ENCODE results near the gene TMEM86A.
"Not testable (repeated sequence)": the region's sequence is repeated elsewhere in the genome, so short reads cannot be mapped to it uniquely, and the experiment has no call there.

The TMEM86A gene, protein sequence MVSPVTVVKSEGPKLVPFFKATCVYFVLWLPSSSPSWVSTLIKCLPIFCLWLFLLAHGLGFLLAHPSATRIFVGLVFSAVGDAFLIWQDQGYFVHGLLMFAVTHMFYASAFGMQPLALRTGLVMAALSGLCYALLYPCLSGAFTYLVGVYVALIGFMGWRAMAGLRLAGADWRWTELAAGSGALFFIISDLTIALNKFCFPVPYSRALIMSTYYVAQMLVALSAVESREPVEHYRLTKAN

DNA sequence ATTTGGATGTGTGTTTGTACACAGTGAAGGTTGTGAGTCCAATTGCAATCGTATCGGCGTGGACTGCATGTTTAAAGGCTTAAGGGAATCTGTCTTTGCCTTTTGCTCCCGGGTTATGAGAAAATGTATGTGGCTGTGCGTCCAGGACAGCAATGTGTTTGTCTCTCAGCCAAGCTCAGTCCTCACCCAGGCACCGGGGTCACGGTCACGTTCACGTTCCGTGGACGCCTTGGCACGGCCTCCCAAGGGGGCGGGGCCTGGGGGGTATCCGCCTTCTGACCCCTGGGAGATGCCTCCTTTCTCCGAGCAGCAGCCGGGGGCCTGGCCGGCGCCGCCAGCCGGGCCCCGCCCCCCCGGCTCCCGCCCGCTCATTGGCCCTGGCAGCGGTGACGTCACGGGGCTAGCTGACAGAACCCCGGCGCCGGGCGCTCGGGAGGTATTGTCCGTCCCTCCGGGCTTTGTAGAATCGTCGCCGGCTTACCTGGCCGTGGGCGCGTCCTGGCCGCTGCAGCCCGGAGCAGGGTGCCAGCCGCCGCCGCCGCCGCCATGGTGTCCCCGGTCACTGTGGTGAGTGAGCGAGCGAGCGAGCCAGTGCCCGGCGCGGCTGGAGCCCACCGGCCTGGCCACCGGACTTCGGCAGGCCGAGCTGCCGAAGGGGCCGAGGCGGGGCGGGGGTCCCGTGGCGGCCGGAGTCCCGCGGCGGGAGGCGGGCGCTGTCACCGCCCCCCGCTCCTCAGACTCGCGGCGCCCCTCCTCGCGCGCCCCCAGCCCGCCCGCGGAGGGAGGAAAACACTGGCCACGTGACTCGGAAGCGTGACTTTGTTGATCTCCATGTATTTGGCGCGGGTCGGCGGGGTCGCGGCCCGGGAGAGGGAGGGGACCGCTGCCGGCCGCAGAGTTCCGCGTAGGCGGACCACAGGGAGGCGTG is at the start of gene TMEM86A:
Gene TMEM86A (plus strand): TSS at position 439 of the 928 bp plus-strand sequence. CDS start 108 bp downstream, at position 547.
- DNase-seq: peak; percentile 77

DNA sequence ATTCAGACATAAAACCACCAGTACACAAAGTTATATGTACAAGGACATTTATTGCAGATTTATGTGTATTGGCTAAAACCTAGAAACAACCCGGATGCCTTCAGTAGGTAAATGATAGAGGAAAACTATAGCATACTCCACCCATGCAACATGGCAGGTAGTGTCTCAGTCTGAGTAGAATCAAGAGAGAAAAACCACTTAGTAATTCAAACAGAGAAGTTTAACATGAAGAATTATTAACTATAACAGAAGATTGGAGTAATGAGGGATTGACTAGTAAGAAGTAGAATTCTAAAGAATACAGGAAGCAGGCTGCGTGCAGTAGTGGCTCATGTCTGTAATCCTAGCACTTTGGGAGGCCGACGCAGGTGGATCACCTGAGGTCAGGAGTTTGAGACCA is 48.2 kb upstream of the TMEM86A start:
- DNase-seq: no peak

DNA sequence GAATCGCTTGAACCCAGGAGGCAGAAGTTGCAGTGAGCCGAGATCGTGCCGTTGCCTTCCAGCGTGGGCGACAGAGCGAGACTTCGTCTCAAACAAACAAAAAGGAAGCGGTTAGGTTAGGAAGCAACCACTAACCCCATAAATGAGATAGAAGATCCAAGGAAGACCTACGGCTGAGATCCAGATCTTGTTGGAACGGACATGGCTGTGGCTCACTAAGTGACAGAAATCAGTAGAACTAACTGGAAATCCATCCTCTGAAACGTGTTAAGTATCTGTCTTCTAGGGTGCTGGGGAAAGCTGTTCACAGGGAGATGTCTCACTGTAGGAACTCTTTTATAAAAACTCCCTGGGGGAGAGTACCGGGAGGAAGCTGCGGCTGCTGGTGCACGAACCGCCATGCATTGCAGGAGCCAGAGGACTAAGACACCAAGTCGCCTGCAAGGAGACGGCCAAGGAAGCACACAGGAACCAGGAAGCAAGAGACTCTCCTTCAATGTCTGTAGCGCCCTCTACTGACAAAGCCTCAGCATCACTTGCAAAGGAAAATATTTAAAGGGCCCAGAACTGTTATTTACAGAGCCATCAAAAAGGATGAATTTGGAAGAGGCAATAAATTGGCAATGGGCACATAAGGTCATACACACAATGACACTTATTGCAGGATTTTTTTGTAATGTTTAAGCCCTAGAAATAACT is 47.6 kb upstream of the TMEM86A start:
- DNase-seq: no peak

DNA sequence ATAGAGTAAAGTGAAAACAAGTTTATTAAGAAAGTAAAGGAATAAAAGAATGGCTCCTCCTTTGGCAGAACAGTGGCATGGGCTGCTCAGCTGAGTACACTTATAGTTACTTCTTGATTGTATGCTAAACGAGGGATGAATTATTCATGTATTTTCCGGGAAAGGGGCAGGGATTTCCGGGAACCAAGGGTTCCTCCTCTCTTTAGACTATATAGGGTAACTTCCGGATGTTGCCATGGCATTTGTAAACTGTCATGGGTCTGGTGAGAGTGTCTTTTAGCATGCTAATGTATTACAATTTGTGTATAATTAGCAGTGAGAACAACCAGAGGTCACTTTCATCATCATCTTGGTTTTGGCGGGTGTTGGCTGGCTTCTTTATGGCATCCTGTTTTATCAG is 40.9 kb upstream of the TMEM86A start:
- no peak for DNase-seq

DNA sequence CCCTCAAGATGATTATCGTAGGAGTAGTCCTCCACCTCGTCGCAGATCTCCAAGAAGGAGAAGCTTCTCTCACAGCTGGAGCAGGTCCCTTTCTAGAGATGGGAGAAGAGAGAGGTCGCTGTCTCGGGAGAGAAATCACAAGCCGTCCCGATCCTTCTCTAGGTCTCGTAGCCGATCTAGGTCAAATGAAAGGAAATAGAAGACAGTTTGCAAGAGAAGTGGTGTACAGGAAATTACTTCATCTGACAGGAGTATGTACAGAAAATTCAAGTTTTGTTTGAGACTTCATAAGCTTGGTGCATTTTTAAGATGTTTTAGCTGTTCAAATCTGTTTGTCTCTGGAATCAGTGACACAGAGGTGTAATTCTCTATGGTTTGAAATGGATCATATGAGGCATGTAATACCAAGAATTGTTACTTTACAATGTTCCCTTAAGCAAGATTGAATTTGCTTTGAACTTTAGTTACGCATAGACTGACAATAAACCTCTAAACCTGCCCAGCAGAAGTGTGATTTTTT is 33.2 kb upstream of the TMEM86A start:
- not testable (repeated sequence) for DNase-seq

DNA sequence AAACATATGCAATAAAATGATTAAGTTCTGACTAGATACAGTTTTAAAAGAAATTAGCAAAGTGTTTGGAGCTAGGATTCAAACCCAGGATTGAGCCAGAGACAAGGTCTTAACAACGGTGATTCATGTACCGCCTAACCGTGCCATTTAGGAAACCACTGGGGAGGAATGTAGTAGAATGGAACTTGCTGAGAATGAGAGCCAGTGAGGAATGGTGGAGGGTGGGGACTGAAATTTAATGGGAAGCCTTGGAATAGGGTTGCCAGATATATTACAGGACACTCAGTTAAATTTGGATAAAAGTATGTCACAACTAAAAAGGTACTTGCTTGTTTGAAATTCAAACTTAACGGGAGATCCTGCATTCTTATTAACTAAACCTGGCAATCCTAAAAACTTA is 30.4 kb upstream of the TMEM86A start:
- no peak for DNase-seq

DNA sequence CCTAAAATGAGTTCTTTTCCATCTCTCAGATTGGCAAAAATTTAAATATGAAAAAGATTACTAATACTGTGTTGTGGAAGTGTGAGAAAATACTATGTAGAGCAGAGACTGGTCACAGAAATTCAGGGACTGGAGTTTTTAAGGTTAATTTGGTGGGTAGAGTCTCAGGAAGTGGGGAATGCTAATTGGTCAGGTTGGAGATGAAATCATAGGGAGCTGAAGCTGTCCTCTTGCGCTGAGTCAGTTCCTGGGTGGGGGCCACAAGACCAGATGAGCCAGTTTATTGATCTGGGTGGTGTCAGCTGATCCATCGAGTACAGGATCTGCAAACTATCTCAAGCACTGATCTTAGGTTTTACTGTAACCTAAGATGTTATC is 29.4 kb upstream of the TMEM86A start:
- DNase-seq: no peak

DNA sequence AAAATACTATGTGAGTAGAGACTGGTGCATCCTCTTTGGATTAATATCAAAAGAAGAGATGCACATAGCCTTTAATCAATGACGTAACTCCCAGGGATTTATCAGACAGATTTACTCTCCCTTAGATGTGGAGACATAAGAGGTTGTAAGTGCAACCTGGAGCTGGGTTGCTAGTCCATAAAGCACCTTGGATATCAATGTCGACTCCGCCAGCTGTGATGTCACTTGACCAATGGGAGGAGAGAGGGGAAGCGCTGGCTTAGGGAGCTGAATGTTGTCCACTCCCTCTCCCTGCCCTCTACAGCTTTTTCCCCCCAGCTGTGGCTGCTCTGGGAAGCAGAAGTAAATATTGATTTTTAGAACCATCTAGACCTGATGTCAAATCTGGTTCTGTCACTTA is 28.9 kb upstream of the TMEM86A start:
- no peak for DNase-seq

DNA sequence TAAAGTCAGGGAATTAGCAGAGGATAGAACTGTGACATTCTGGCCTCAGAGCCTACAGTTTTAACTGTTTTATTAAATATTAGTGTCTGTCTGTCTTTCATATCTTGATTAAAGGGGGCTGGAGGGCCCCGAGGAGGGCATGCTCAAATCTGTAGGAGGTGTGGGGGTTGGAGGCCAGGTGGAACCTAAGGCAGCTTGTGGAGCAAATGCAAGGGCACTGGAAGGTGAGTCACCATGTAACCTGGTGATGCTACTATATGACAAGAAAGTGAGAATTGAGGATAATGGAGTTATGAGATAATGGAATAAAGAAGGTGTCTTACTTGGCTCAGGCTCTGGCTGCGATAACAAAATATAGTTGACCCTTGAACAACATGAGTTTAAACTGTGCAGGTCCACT is 27.3 kb upstream of the TMEM86A start:
- DNase-seq: no peak

DNA sequence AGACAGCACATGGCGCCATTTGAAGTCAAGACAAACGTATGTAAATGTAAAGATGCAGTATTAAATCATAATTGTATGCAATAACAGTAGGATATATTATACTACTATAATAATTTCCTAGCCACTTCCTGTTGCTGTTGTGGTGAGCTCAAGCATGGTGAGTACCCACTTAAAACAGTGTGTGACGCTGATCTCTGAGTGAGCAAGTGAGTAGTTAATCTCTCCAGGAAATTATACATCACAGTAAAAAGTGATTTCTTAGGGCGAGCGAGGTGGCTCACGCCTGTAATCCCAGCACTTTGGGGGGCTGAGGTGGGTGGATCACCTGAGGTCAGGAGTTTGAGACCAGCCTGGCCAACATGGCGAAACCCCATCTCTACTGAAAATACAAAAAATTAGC is 26.4 kb upstream of the TMEM86A start:
- DNase-seq: not testable (repeated sequence)

DNA sequence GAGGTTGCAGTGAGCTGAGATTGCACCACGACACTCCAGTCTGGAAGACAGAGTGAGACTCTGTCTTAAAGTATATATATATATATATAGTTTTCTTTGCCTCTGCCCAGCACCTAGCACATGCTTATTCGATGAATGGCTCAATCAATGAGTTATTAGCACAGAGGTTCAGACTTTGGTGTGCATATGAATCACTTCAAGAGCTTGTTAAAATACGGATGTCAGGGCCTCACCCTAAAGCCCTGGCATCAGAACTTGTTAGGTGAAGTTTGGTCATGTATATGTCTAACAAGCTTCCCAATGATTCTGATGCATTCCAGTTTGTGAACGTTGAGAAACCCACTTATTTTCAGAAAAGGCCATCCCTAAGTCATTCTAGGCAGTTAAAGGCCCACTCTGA is 21.8 kb upstream of the TMEM86A start:
- no peak for DNase-seq

DNA sequence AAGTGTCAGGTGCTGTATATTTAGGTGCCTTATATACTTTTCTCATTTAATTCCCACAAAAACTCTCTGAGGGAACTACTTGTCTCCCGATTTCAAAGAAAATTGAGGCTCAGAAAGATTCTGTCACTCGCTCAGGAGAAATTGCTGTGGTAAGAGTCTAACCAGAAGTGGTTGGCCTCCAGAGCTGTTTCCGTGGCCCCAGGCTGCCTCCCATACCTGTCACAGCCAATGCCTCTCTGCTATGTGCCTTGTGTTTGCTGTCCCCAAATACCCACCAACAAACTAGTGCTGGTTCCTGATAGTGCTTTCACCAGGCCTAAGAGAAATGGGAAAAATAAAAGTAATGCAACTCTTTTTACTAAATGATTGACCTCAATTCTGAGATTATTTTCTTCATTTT is 21.0 kb upstream of the TMEM86A start:
- DNase-seq: no peak

DNA sequence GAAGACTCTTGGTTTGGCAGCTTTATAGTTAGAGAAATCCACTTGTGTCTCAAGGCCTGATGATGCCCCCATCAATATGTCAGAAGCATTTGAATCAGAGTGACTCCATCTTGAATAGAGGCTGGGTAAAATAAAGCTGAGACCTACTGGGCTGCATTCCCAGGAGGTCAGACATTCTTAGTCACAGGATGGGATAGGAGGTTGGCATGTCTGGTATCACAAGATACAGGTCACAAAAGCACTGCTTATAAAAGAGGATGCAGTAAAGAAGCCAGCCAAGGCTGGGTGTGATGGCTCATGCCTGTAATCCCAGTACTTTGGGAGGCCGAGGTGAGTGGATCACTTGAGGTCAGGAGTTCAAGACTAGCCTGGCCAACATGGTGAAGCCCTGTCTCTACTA is 16.6 kb upstream of the TMEM86A start:
- not testable (repeated sequence) for DNase-seq

DNA sequence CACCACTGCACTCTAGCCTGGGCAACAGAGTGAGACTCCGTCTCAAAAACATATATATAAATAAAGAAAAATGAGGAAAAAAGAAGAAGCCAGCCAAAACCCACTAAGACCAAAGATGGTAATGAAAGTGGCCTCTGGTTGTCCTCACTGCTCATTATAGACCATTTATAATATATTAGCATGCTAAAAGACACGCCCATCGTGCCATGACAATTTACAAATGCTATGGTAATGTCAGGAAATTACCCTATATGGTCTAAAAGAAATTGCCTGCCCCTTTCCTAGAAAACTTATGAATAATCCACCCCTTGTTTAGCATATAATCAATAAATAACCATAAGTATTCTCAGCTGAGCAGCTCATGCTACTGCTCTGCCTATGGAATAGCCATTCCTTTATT is 16.1 kb upstream of the TMEM86A start:
- DNase-seq: no peak

DNA sequence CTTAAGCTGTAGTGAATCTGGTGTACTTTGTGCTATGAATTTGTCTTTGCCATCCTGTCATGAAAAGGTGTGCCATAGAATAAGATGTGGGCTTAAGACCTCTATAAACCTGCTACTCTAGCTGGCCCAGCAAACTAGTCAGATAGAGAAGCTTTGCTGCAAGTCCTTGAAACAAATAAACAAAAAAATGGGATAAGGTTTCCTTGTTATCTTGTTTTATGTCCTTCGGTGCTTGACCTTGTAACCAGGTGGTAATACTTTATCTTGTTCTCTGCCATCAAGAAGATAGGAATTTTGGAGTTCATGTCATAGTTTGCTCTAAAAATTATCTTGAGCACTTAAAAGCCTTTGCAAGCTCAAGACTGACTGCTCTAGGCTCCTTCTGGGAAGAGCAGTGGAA is 14.3 kb upstream of the TMEM86A start:
- DNase-seq: no peak

DNA sequence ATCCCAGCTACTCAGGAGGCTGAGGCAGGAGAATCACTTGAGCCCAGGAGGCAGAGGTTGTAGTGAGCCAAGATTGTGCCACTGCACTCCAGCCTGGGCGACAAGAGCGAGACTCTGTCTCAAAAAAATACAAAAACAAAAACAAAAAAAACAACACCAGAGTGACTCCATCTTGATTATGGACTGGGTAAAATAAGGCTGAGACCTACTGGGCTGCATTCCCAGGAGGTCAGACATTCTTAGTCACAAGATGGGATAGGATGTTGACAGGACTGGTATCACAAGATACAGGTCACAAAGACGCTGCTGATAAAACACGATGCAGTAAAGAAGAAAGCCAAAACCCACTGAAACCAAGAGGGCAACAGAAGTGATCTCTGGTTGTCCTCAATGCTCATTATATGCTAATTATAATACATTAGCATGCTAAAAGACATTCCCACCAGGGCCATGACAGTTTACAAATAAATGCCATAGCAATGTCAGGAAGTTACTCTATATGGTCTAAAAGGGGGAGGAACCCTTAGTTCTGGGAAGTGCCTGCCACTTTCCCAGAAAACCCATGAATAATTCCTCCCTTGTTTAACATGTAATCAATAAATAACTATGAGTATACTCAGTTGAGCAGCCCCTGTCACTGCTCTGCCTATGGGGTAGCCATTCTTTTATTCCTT is 7.0 kb upstream of the TMEM86A start:
- DNase-seq: not testable (repeated sequence)

DNA sequence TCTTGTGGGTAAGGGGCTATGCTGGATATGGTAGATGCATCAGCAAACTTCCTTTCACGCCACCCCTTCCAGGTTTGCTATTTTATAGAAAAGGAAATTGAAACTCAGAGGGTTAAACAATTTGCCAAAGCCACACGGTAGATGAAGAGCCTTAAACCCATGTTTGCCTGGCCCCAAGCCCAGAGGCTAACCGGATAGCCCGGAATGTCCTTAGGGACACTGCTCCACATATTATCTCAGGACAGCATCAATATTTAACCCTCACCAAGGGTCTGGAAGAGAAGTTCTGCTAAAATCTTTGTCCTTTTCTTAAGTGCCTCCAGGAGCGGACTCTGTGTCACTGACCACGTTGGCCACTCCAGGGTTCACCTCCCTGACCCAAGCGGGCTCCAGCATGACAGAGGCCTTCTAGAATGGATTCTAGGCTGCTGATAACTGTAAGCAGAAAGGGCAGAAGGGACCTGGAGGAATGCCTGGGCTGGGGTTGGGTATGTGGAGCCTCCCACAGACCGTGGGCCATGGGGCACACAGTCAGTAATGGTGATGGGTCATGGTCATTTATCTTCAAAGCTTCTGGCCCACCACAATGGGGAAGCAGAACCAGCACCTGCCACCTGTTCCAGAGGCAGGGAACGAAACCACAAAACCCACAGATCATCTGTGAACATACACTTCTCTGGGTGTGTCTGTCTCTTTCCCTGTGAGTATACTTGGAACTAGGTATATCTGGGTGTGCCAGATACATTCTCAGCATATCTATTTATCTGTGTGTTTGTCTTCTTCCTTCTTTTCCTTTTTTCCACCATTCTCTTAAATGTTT is 5.4 kb upstream of the TMEM86A start:
- DNase-seq: no peak

DNA sequence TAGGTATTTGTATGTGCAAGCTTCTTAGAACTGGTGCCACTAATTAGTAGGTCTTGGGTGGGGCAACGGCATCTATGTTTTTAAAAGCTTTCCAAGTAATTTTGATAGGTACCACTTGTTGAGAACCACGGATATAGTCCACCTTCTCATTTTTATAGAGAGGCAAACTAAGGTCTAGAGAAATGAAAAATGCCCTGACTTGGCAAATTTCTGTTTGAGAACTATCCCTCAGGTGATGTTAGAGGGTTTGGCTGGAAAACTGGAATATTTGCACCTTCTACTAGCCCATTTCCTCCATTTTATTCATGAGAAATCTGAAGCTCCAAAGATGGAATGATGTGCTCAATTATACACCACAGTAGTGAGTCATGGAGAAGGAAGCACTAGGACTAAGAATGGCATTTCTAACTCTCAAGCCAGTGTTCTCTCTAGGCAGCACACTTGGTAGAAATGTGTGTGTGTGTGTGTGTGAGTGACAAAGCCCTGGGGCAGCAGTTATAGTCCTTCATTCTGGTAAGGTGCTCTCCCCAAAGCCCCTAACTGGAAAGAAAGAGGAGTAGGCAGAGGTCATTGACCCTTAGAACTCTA is 1.8 kb upstream of the TMEM86A start:
- no peak for DNase-seq

DNA sequence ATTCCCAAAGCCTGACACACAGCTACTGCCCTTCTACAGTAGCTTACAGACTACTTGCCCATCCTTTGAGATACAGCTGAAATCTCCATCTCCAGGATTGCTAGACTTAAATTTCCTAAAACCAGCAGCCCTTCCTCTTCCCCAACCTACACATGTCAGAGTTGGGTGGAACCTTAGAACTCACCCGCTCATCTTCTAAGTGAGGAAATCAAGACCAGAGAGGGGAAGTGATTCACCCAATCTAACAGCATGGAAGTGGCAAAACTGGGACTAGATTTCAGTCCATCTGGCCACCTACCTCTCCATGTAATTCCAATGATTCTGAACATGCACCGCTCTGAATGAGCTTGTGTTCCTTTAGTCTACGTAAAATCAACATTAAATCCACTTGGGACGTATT is 1.0 kb upstream of the TMEM86A start:
- DNase-seq: no peak

DNA sequence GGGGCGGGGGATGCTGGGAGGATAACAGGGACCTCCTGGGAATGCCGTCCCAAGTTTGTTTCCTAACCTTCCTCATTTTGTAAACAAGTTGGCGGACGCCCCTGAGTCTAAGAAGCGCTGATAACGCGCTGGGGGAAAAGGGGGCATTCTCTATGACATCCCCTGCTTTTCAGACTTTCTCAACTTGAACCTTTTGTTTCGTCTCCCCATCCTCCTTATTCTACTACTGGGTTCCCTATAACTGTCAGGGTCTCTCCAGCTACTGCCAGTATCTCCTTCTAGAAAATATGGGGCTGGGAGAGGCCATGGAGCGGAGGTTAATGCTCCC is 654 bp downstream of the TMEM86A start:
- no peak for DNase-seq

DNA sequence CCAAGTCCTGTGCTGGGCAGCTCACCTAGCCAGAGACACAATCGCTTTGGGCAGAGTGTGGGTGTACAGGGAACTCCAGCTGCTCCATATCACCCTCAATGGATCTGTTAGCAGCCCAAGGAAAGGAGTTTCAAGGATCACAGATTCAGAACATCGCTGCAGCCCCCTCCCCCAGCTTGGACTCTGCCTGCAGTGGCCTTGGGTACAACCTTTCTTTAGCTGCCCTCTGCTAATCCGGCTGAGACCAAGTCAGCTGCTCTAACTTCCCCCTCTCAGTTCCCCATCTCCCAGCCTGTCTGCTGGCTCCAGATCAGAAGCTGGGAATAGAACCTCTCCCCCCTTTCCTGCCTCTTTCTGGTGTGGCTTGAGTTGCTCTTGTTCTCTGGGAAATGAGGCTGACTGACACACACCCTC is 1.3 kb downstream of the TMEM86A start:
- DNase-seq: no peak

DNA sequence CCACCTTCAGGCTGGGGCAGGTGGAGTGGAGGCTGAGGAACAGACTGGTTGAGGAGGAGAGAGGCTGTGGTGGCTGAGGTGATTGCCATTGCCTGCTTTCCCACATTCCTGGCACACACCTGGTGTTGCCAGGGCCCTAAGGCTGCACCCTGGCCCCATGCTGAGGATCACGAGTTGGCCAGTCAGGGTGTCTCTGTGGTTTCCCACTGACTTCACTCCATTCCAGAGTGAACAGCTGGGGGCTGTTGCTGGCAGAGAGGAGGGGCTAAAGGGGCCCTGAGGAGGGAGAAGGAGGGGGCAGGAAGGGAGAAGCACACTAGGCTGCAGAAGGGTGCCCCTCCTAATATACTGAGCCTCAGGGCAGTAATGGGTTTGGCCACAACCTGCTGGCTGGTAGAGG is 1.8 kb downstream of the TMEM86A start:
- DNase-seq: no peak

Data from kidney glomerular epithelial cell (primary cell).